Measurements from ENCODE around the gene CA7.
A peak's percentile ranks its signal among the peaks of the same experiment; 100 is the strongest.
"Not testable (repeated sequence)": the region's sequence is repeated elsewhere in the genome, so short reads cannot be mapped to it uniquely, and the experiment has no call there.

CA7 gene

DNA sequence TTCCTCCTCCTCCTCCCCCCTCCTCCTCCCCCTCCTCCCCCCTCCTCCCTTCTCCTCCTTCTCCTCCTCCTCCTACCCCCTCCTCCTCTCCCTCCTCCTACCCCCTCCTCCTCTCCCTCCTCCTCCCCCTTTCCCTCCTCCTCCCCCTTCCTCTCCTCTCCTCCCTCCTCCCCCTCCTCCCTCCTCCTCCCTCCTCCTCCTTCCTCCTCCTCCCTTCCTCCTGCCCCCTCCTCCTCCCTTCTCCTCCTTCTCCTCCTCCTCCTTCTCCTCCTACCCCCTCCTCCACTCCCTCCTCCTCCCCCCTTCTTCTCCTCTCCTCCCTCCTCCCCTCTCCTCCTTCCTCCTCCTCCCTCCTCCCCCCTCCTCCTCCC lies 29.5 kb downstream of the CA7 start:
- DNase-seq (ENCODE audit: low read depth), result no peak

DNA sequence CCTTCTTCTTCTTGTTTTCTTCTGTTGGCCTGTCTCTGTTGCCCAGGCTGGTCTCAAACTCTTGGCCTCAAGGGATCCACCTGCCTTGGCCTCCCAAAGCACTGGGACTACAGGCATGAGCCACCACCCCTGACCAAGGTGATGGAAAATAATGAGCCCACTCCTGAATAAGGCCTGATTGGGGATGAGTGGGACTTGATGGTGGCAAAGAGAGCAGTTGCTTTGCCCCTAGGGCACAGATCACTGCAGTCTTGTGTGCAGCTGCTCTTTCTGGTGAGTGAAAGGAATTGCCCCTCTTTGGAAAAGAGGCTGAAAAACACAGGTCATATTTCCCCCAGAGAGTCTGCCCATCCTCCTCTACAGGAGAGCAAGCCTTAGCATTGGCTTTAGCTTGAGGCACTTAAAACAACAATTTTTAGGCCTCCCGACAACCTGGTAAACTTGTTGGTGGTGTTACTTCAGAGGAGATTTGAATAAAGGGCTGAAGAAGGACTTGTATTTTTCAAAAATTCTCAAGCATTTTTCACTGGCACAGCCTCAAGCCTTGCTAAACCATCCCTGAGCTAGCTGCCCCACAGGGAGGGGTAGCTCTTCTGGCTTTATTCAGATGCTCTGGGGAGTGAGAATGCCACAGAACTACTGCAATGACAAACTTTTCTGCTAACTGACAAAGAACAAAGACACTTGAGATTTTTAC lies 30.0 kb downstream of the CA7 start:
- DNase-seq (ENCODE audit: low read depth), result no peak

DNA sequence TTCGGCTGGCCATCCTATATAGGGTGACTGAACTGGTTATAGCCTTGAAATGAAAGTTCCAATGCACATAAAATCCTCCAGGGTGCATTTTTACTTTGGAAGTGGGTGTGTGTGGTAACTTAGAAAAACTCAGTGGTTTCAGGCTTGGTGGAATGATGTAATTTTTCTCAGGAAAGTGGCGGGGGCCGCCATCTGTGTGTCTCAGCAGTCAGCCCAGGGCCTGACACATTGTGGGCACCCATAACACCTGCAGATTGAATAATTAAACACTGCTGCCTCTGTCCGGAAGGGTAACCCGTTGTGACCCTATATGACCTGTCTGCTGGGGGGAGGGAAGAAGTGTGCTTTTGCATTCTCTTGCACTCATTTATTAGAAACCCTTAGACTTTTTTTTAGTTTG lies 33.9 kb downstream of the CA7 start:
- no peak for DNase-seq (ENCODE audit: low read depth)

DNA sequence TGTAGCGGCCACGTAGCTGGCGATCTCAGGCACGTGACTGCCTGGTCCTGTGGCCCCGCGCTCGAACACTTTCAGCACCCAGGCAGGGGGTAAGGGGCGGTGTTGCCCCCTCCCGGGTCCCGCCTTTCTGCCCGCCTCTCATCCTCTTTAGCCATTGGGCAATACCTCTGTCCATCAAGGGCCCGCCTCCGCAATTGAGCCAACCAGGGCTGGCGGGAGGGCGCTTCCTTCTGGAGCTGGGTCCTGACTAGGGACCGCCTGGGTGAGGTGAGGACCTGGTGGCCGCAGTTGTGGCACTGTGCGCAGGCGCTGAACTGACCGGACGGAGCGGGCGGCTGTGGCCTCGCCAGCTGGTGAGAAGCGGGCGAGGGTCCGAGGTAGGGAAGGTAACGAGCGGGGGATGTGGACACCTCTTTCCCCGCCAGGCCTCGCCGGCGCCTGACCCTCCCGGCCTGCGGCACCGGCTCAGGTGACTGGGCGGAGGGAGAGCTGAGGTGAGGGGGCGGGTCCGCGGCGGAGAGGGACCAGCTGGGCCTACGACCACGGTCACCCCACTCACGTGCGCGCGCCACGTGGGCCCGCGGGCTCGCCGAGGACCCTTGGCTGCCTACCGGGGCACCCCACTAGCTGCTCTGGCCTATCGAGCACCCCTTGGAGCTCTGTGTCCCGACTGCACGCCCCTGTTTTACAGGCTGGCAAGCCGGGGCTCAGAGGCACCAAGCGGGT lies 36.2 kb downstream of the CA7 start, which contains the start of gene PDP2:
PDP2 (plus strand) TSS at position 228 of the 726 bp plus-strand sequence. CDS start 3,770 bp downstream, outside the sequence.
- peak; percentile 76 for DNase-seq (ENCODE audit: low read depth)

DNA sequence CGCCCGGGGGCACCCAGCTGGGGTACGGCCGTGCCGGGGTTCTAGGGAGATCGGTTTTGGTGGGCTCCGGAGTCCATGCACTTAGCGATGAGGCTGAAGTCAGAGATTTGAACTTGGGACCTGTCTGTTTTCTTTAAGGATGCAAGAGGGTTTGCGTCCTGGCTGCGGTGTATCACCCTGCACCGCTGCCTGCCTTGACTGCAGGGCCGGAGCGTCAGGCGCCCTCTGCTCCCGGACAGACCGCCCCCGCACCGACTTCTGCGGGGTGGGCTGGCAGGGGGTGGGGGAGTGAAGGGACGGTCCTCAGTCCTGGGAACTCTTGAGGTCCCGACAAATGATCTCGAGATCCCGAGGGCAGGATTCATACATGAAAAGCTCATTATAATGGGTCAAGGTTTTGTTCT lies 36.8 kb downstream of the CA7 start:
- DNase-seq (ENCODE audit: low read depth), result no peak

DNA sequence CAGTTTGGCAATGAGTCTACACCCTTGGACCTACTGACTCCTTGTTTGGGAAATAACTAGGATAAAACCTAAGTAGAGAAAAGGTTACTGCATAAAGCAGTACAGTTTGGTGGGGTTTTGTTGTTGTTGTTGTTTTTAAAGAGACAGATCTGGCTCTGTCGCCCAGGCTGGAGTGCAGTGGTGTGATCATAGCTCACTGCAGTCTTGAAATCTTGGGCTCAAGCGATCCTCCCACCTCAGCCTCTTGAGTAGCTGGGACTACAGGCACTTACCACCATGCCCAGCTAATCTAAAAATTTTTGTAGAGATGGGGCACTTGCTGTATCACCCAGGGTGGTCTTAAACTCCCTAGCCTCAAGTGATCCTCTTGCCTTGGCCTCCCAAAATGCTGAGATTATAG lies 37.3 kb downstream of the CA7 start:
- DNase-seq (ENCODE audit: low read depth), result no peak

DNA sequence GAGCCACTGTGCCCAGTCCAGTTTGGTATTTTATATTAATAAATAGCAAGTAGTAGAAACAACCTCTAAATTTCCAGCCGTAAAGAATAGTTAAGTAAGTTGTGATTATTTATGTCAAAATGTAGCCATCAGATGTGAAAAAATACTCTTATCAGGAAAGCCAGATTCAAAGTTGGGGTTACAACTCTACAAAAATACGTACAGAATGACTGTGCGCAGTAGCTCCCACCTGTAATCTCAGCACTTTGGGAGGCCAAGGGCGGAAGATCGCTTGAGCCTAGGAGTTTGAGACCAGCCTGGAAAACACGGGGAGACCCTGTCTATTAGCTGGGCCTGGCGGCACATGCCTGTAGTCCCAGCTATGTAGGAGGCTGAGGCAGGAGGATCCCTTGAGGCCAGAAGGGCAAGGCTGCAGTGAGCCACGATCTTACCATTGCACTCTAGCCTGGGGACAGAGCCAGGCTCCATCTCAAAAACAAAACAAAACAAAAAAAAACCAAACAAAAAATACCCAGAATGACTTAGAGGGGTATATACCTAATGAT lies 37.8 kb downstream of the CA7 start:
- no peak for DNase-seq (ENCODE audit: low read depth)

DNA sequence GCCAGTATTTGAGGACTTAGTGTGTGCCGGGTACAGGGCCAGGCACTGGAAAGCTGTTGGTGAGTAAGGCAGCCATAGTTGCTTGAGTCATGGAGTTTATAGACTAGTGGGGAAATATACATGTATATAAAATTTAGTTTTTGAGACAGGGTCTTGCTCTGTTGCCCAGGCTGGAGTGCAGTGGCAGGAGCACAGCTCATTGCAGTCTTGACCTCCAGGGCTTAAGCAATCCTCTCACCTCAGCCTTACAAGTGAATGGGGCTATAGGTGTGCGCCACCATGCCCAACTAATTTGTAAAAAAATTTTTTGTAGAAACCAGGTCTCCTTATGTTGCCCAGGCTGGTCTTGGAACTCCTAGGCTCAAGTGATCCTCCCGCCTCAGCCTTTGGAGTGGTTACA lies 38.5 kb downstream of the CA7 start:
- DNase-seq (ENCODE audit: low read depth), result no peak

DNA sequence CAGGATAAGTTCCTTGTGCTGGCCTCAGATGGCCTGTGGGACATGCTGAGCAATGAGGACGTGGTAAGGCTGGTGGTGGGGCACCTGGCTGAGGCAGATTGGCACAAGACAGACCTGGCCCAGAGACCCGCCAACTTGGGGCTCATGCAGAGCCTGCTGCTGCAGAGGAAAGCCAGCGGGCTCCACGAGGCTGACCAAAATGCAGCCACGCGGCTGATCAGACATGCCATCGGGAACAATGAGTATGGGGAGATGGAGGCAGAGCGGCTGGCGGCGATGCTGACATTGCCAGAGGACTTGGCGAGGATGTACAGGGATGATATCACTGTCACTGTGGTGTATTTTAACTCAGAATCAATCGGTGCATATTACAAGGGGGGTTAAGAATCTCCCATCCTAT lies 41.3 kb downstream of the CA7 start:
- no peak for DNase-seq (ENCODE audit: low read depth)

DNA sequence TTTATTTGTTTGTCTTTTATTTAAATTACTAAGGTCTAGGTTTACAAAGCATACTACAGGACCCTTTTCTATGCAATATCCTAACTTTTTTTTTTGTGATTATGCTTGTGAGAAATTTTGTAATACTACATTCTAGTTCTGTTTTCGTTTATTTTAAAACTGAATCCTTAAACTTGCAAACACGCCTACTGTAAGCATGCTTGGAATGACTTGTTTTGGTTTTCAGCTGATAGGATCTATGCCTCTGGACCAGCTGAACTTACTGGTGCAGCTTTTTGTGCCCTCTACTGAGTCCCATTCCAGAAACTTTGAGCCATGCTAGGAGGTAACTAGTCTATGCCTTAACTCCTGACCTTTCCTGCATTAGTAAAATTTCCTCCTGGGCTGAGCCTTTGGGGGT lies 42.1 kb downstream of the CA7 start:
- DNase-seq (ENCODE audit: low read depth), result no peak

DNA sequence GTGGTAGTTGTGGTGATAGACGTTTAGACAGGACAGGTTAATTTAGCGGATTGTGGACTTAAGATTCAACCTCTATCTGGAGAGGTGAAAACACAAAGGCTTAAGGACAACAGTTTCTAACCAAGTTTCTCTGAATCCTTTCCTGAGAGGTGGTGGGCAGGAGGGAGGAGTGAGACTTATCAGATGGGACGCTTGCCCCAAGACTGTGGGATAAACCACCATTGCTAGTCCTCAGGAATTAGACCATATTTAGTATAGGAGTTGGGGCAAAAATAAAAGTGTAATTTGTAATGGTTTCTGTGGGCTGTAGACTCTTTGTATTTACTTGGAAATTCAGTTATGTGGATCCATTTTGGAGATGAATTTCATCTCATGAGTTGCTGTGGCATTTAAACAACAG lies 42.7 kb downstream of the CA7 start:
- no peak for DNase-seq (ENCODE audit: low read depth)

DNA sequence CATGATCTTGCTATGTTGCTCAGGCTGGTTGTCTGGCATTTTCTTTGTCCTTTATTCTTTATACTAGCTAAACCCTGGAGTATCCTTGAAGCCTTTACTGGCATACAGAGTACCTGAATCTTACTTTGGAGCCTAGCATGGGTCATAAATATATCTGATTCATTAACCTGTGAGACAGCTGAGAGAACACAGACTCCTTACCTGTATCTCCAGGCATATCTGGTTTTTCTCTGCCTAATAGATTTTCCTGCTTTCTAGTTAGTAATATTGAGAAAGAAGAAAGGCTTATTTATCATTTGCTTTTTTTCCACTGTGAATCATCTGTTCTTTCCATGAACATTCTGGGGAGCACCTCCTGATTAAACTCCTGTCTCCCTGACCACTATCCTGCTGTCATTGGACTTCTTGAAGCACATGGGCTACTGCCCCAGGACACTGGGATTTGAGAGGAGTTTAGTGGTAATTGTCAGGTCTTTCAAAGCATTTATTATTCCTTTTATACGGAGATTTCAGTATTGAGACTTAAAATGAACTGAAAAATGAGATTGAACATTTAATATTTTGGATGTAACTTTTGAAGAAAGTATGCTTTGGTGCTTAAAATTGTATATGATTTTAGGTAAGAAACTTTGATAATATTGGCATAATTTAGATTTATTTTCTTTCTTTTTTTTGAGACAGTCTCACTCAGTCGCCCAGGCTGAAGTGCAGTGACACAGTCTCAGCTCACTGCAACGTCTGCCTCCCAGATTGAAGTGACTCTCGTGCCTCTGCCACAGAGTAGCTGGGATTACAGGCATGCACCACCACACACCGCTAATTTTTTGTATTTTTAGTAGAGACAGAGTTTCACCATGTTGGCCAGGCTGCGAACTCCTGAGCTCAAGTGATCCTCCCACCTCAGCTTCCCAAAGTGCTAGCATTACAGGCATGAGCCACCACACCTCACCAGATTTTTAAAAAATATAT lies 44.7 kb downstream of the CA7 start:
- no peak for DNase-seq (ENCODE audit: low read depth)

DNA sequence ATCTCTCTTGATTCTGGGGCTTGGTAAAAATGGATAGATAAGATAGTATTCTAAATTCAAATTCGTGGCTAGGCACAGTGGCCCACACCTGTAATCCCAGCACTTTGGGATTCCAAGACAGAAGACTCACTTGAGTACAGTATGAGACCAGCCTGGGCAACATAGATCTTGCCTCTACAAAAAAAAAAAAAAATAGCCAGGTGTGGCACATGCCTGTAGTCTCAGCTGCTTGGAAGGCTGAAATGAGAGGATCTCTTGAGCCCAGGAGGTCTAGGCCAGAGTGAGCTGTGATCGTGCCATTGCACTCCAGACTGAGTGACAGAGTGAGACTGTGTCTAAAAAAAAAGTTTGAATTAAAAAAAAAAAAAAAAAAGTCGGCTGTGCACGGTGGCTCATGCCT lies 45.4 kb downstream of the CA7 start:
- no peak for DNase-seq (ENCODE audit: low read depth)

DNA sequence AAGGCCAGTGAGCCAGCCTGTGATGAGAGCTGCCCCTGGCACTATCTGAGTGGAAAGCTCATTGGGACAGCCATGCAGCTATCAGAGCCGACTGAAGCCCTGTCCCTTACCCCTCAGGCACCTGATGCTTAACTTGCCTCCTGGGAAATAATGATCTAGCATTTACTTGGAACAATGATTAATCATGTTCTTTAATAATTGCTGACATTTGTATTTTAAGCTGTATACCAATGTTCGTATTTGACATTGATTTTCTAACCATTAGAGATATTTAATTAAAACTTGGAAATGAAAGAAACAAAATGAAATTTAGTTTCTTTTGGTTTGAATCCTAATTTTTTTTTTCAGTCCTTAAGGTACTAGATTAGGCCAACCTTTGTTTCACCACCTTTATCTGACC lies 46.6 kb downstream of the CA7 start:
- DNase-seq (ENCODE audit: low read depth), result no peak

DNA sequence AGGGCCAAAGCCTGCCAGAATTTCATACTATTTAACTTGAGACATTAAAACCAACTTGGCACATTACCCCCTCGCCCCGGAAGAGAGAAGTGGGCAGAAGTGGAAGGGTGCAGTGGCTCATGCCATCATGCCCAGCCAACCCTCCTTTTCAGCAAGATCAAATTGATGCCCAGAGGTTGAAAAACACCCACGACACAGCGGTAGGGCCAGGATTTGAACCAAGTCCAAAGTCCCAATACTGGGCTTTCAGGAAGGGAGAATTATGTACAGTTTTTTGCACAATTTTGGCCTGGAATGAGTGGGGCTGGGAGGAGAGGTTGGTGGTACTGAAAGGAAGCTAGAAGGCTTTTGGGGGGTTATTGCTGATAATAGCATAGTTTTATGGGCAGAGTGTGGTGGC lies 47.1 kb downstream of the CA7 start:
- DNase-seq (ENCODE audit: low read depth), result no peak

DNA sequence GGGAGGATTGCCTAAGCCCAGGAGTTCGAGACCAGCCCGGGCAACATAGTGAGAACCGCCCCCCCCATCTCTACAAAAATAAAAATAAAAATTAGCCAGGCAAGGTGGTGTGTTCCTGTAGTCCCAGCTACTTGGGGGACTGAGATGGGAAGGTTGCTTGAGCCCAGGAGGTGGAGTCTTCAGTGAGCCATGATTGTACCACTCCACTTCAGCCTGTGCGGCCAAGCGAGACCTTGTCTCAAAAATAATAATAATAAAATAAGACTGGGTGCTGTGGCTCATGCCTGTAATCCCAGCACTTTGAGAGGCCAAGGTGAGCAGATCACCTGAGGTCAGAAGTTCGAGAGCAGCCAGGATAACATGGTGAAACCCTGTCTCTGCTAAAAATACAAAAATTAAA lies 47.6 kb downstream of the CA7 start:
- DNase-seq (ENCODE audit: low read depth), result no peak

DNA sequence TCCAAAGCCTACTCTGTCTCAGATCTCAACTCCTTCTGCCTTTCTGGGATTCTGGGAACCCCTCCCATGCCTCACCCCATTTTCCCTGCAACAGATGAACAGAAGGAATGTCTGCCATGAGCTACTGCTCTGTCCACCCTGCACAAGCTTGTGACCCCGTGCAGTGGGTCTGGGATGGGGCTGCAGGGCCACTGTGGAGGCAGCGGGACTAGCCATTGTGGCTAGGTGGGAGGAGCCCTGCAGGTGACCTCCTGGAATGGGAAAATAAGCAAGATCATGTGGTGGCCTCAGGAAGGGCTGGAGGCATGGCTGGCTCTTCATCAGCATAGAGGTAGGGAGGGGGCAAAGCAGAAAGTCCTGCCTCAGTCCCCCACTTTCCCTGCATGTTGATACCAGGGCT lies 49.8 kb downstream of the CA7 start:
- no peak for DNase-seq (ENCODE audit: low read depth)

DNA sequence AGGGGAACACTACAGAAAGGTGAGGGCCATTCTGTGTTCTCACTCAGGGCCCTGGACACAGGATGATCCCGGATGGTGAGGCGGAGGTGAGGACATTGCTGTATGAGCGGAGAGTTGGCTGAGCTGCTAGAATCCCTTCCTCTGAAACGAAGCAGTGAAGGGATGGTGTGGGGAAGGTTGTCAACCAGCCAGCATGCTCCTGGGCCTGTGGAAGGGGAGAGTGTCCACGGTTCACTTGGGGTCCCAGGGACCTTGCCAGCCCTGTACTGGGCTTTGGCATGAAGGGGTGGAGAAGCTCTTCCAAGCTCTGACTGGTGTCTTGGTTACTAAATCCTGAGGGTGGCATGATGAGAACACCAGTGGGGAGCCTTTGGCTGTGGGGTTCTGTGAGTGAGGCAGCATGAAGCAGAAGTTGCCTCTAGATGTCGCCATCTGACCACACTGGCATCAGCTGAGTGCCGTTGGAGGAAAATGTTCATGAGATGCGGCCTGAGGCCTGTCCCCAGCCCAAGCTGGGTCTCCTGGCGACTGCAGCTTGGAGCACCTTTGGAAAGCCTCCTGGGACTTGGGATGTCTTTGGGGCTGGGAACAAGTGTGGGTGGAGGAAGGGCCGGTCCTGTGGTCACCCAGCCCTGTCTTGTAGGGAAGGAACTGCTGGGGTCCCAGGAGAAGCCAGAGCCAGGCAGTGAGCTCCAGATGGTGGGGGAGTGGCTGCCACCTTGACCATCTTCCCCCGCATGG lies 50.9 kb downstream of the CA7 start:
- DNase-seq (ENCODE audit: low read depth), result peak; percentile 24

DNA sequence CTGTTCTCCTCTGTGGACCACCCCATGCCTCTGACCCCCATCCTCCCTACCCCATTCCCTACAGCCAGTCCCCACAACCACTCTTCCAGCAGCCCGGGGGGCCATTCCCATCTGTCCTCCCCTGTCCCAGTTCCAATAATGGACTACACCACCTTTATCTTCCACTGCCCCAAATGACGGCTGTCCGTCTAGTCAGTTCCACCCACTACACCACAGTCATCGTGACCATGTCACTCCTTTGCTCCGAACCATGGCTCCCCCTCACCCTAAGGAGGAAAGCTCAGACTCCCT lies 51.4 kb downstream of the CA7 start:
- no peak for DNase-seq (ENCODE audit: low read depth)

DNA sequence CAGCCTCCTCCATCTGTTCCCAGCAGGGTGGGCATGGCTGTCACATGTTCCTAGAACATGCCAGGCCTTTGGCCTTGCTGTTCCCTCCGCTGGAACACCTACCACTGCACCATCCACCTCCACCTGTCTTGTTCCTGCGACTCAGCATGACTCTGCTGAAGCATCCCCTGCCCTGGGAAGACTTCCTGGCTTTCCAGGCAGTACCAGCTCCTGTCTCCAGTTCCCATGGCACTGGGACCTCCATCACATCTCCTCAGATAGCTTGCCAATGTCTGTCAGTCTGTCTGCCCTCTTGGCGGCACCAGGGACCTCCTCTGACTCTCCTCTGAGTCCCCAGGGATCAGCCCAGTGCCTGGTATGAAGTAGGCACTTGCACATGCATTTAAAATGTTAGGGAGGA lies 51.8 kb downstream of the CA7 start:
- no peak for DNase-seq (ENCODE audit: low read depth)

DNA sequence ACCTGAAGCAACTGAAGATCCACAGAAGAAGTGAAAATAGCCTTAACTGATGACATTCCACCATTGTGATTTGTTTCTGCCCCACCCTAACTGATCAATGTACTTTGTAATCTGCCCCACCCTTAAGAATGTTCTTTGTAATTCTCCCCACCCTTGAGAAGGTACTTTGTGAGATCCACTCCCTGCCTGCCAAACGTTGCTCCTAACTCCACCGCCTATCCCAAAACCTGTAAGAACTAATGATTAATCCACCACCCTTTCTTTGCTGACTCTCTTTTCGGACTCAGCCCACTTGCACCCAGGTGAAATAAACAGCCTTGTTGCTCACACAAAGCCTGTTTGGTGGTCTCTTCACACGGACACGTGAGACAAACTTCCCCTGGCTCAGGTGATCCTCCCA lies 52.5 kb downstream of the CA7 start:
- not testable (repeated sequence) for DNase-seq (ENCODE audit: low read depth)

DNA sequence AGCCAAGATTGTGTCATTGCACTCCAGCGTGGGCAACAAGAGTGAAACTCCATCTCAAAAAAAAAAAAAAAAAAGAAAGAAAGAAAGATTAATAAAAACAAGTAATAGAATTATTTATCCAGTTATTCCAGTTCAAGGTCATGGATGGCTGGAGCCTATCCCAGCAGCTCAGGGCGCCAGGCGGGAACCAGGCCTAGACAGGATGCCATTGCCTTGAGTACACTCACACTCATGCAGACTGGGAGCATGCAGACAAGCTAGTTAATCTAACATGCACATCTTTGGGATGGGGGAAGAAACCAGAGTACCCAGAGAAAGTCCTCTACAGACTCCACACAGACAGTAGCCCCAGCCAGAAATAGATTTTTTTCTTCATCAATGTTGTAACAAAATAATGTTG lies 54.0 kb downstream of the CA7 start:
- no peak for DNase-seq (ENCODE audit: low read depth)
